Esophagus (tissue), 2 donors: ENCODE data around the gene HMGB1. TPM values are rescaled to one million over a fixed set of nuclear protein-coding genes. Genes with fewer than 3 reads are reported as not detected.
"Not testable (repeated sequence)": the region's sequence is repeated elsewhere in the genome, so short reads cannot be mapped to it uniquely, and the experiment has no call there.

Experiments used
- H3K27ac ChIP-seq, 2 donors: one replicate each; pipeline ENCODE4 v1.5.1; 2013; ENCODE audit warnings: low read depth in 2 of 2, mild to moderate bottlenecking in 2 of 2, inconsistent platforms in 1 of 2, low read length in 1 of 2, moderate library complexity in 1 of 2
- H3K27me3 ChIP-seq, 2 donors: one replicate each; pipeline ENCODE4 v1.6.1; 2013; ENCODE audit warnings: low read length in 2 of 2, control low read depth in 1 of 2, mild to moderate bottlenecking in 1 of 2; ENCODE audit not compliant: insufficient read depth in 2 of 2, control insufficient read depth in 1 of 2
- H3K36me3 ChIP-seq, 2 donors: one replicate each; pipeline ENCODE4 v1.6.1; 2013; ENCODE audit warnings: low read length in 1 of 2; ENCODE audit not compliant: control insufficient read depth in 2 of 2, insufficient read depth in 2 of 2
- H3K4me1 ChIP-seq, 2 donors: one replicate each; pipeline ENCODE4 v1.6.1; 2013; ENCODE audit warnings: low read length in 1 of 2; ENCODE audit not compliant: control insufficient read depth in 2 of 2, insufficient read depth in 2 of 2
- H3K4me3 ChIP-seq, 2 donors: one replicate each; pipeline ENCODE4 v1.5.1; 2013; ENCODE audit warnings: low read length in 2 of 2, mild to moderate bottlenecking in 2 of 2, low read depth in 1 of 2, moderate library complexity in 1 of 2
- H3K9me3 ChIP-seq, 2 donors: one replicate each; pipeline ENCODE4 v1.6.1; 2013; ENCODE audit warnings: mild to moderate bottlenecking in 2 of 2, low read depth in 1 of 2, low read length in 1 of 2, moderate library complexity in 1 of 2; ENCODE audit not compliant: control insufficient read depth in 2 of 2, insufficient read depth in 1 of 2
- WGBS, 2 donors: extraction: QIAGEN DNeasy Blood & Tissue Kit; methylation state at CpG; one replicate each; pipeline ENCODE4 v1.1.7; 2013; 5-methylcytosine and 5-hydroxymethylcytosine counted together
- polyA plus RNA-seq, 2 donors: library from polyadenylated mRNA; stranded (reverse); fragments of 200-250 nt; gene quantifications; one replicate each; pipeline ENCODE4 v1.2.3, GENCODE V29; 2013
- donor health status: healthy with polysubstance abuse.
- donor health status: Bipolar disorder and iron deficiency.

HMGB1 gene
- polyA plus RNA-seq, 2 donors, result 293 to 393 TPM

DNA sequence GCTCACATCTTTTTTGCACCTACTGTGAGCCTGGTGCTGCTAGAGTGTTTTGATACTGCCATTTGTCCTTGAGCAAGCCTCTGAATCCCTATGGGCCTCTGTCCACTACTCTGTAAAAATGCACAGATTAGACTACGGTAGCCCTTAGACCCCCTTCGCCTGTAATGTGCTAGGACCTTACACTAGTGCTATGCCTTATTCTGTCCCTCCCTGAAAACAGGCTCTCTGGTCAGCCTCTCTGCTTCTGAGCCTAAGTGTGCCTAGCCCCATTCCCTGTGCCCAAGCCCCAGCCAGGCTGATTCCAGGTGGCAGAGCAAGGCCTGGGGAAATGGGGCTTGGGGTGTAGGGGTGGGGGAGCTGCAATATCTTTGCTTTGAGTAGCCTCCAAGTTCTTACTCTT, 10.7 kb downstream of the HMGB1 start:
- Histone ChIP-seq H3K9me3 (no peaks in the 10 kb centered on the region), H3K27ac (no peak overlapping the region), H3K4me1 (no peaks in the 10 kb centered on the region), H3K27me3 (no peaks in the 10 kb centered on the region), H3K4me3 (no peak overlapping the region), H3K36me3 (no peaks in the 10 kb centered on the region)
- 90 to 91% methylated on average over 2 of the region's 2 CpGs for WGBS, 2 donors

GRCh38 chr13:30453727-30454126, 12.0 kb downstream of the HMGB1 start:
- Histone ChIP-seq H3K27ac (no peak overlapping the region), H3K4me1 (no peaks in the 10 kb centered on the region), H3K27me3 (no peaks in the 10 kb centered on the region), H3K9me3 (no peaks in the 10 kb centered on the region), H3K4me3 (no peak overlapping the region), H3K36me3 (no peaks in the 10 kb centered on the region)
- WGBS, 2 donors, result 84 to 89% methylated on average over 4 of the region's 4 CpGs

GRCh38 chr13:30451476-30451875, 14.3 kb downstream of the HMGB1 start:
- not testable (repeated sequence) for H3K9me3 ChIP-seq, H3K4me3 ChIP-seq, H3K27ac ChIP-seq, H3K27me3 ChIP-seq, H3K36me3 ChIP-seq, H3K4me1 ChIP-seq
- 94 to 96% methylated on average over 12 of the region's 12 CpGs for WGBS, 2 donors

DNA sequence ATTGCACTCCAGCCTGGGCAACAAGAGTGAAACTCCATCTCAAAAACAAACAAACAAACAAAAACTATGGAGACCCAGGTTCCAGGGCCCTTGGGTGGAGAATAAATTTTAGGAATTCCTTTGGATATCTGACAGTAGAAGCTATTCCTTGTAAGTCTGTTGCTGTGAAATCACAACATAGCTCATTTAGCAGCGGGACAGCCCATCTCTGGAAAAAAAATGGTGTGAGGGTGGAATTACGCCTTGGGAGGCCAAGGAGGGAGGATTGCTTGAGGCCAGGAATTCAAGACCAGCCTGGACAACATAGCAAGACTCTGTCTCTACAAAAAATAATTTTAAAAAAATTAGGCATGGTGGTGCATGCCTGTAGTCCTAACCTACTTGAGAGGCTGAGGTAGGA, 15.7 kb downstream of the HMGB1 start:
- Histone ChIP-seq H3K27ac (no peak overlapping the region), H3K27me3 (no peaks in the 10 kb centered on the region)
- 98 to 100% methylated on average over 2 of the region's 2 CpGs for WGBS, 2 donors

DNA sequence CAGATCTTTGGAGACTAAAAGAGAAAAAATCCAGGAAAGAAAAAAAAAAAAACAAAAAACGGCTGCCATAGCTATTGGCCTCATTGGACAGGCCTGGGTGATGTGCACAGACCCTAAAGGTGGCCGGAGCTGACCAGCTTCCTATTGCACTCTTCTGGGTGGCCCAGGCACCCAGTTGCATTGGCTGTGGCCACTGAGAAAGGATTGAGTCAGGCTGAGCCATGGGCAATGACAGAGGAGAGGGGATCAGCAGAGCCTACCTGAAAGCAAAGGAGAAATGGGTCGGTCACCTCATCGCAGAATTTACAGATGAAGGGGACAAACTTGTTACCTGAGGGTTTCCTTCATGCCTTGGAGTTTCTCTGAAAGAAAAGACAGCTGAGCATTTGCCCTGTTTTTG, 17.3 kb downstream of the HMGB1 start:
- H3K4me3 ChIP-seq, result no peak overlapping the region
- no peaks in the 10 kb centered on the region for H3K36me3 ChIP-seq
- H3K27me3 ChIP-seq, result no peaks in the 10 kb centered on the region
- H3K27ac ChIP-seq, result no peak overlapping the region
- WGBS, 2 donors, result 90 to 95% methylated on average over 4 of the region's 4 CpGs
- peaks cover 0 to 3% of the 10 kb centered on the region in 2 donors for H3K4me1 ChIP-seq
- H3K9me3 ChIP-seq, result no peaks in the 10 kb centered on the region

More for the DNA sequence above, 15.7 kb downstream of the HMGB1 start:
- H3K4me3 ChIP-seq, result no peak overlapping the region
- H3K4me1 ChIP-seq, result peaks cover 0 to 3% of the 10 kb centered on the region in 2 donors
- no peaks in the 10 kb centered on the region for H3K36me3 ChIP-seq
- H3K9me3 ChIP-seq, result no peaks in the 10 kb centered on the region

GRCh38 chr13:30446126-30446500, 19.6 kb downstream of the HMGB1 start:
- WGBS, 2 donors, result 20 to 38% methylated on average over 7 of the region's 7 CpGs
- H3K9me3 ChIP-seq, result no peaks in the 10 kb centered on the region
- H3K27me3 ChIP-seq, result no peaks in the 10 kb centered on the region
- peak overlapping the region; percentile 60 to 83 for H3K27ac ChIP-seq
- H3K4me3 ChIP-seq, result peak overlapping the region; percentile 32 to 35
- H3K36me3 ChIP-seq, result no peaks in the 10 kb centered on the region
- peaks cover 0 to 3% of the 10 kb centered on the region in 2 donors for H3K4me1 ChIP-seq

DNA sequence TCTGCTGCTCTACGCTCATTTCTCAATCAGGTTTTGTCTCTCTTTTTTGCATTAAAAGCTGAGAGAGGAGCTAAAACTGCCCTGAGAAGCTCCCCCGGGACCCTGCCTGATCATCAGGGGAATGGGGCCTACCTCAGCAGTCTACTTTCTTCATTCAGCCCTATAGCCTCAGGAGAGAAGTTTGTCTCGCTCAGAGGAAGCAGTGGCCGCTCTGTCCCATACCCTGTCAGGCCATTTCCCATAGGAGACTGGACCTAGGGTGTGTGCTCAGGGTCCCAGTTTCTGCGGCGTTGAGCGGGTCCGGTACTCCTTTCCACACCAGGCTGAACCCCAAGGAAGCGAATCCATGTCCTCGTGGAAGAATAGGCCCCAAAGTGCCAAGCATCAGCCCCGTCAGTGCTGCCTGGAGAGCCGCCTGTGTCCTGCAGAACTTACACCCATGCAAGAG, 21.8 kb downstream of the HMGB1 start:
- Histone ChIP-seq H3K4me1 (peaks cover 0 to 3% of the 10 kb centered on the region in 2 donors), H3K36me3 (no peaks in the 10 kb centered on the region), H3K27me3 (no peaks in the 10 kb centered on the region), H3K9me3 (no peaks in the 10 kb centered on the region), H3K27ac (no peak overlapping the region), H3K4me3 (no peak overlapping the region)
- 95 to 99% methylated on average over 12 of the region's 12 CpGs for WGBS, 2 donors

DNA sequence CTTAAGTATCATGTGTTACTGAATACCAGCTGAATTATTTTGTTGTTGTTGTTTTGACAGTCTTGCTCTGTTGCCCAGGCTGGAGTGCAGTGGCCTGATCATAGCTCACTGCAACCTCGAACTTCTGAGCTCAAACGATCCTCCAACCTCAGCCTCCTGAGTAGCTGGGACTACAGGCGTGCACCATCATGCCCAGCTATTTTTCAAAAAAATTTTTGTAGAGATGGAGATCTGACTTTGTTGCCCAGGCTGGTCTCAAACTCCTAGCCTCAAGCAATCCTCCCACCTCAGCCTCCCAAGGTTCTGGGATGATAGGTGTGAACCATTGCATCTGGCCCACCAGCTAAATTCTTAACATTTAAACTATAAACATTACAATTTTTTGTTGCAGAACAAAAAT, 22.2 kb downstream of the HMGB1 start:
- not testable (repeated sequence) for H3K4me1 ChIP-seq, H3K36me3 ChIP-seq, H3K27ac ChIP-seq, H3K9me3 ChIP-seq, H3K4me3 ChIP-seq, H3K27me3 ChIP-seq
- WGBS, 2 donors, result 88 to 91% methylated on average over 3 of the region's 3 CpGs

- H3K4me1 ChIP-seq, result peaks cover 0 to 3% of the 10 kb centered on the region in 2 donors
- no peaks in the 10 kb centered on the region for H3K36me3 ChIP-seq
- WGBS, 2 donors, result 64 to 67% methylated on average over 5 of the region's 5 CpGs
- H3K9me3 ChIP-seq, result no peaks in the 10 kb centered on the region
- no peak overlapping the region for H3K27ac ChIP-seq
- H3K4me3 ChIP-seq, result no peak overlapping the region
- H3K27me3 ChIP-seq, result no peaks in the 10 kb centered on the region
These were observed 22.8 kb downstream of the HMGB1 start for GRCh38 chr13:30442926-30443325.

DNA sequence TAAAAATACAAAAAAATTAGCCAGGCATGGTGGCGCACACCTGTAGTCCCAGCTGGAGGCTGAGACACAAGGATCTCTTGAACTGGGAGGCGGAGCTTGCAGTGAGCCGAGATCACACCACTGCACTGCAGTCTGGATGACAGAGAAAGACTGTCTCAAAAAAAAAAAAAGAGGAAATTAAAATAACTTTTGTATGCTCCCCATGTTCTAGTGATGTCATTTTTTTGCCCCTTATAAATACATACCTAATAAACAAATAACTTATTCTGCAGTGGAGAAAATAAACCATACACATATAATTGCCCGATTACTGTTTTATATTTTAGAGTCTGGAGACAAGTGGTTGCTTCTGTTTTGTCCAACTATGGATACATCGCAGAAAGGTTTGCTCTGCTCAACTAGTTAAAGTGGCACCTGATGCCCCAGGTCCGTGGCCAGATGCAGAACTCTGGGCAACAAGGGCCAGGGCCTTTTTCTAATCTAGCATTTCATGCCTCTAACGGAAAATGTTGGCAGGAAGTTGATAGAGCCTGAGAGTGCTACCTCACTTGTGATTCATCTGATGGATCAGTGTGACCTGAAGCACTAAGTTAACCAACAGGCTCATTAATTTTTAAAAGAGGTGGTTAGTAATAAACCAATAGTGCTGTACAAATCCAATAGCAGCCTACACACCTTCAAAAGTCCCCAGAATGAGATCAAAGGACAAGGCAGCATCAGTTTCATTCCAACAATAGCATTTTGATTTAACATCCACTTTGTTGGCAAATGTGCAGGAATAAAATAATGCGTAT, 24.6 kb downstream of the HMGB1 start:
- Histone ChIP-seq H3K36me3 (no peaks in the 10 kb centered on the region), H3K4me3 (no peak overlapping the region), H3K9me3 (no peaks in the 10 kb centered on the region), H3K27ac (no peak overlapping the region), H3K4me1 (peaks cover 0 to 3% of the 10 kb centered on the region in 2 donors), H3K27me3 (no peaks in the 10 kb centered on the region)
- WGBS, 2 donors, result 55 to 68% methylated on average over 8 of the region's 8 CpGs
